GM23338 (cell line): Measurements from ENCODE around the gene CBS.

Experiments used
- CREB1 ChIP-seq: fragments of 250-450 bp; sonication (Bioruptor Pico); IDR thresholded peaks from 2 replicates; pipeline ENCODE4 v1.5.0; 2020; ENCODE audit warnings: low read depth, mild to moderate bottlenecking, moderate library complexity
- CTCF ChIP-seq, 2 experiments: fragments of 200-600 bp in 1 of 2; sonication (generic) in 1 of 2; conservative IDR thresholded peaks; 2 replicates each; pipeline versions ENCODE4 v1.5.1 to v1.6.1; 2016 to 2017; ENCODE audit warnings: antibody characterized with exemption in 2 of 2, low read depth in 2 of 2, mild to moderate bottlenecking in 2 of 2, moderate library complexity in 1 of 2
- ETS1 ChIP-seq: IDR thresholded peaks from 2 replicates; pipeline ENCODE4 v1.6.1; 2016; ENCODE audit warnings: antibody characterized with exemption
- EZH2 ChIP-seq: fragments of 200-600 bp; sonication (generic); IDR thresholded peaks from one replicate; pipeline ENCODE4 v1.8.0; 2017; ENCODE audit warnings: antibody characterized with exemption, mild to moderate bottlenecking, low read depth; ENCODE audit not compliant: unreplicated experiment
- EZH2phosphoT487 ChIP-seq: fragments of 200-600 bp; sonication (generic); IDR thresholded peaks from one replicate; pipeline ENCODE4 v1.8.1; 2018; ENCODE audit warnings: antibody characterized with exemption; ENCODE audit not compliant: unreplicated experiment
- JUNB ChIP-seq: IDR thresholded peaks from one replicate; pipeline ENCODE4 v1.6.1; 2016; ENCODE audit warnings: antibody characterized with exemption; ENCODE audit not compliant: unreplicated experiment
- NANOG ChIP-seq: IDR thresholded peaks from 2 replicates; pipeline ENCODE4 v1.6.1; 2016; ENCODE audit warnings: antibody characterized with exemption, borderline replicate concordance
- POLR2AphosphoS5 ChIP-seq: IDR thresholded peaks from 2 replicates; pipeline ENCODE4 v1.6.1; 2016; ENCODE audit warnings: antibody characterized with exemption, low read depth
- REST ChIP-seq: IDR thresholded peaks from one replicate; pipeline ENCODE4 v1.6.1; 2018; ENCODE audit warnings: antibody characterized with exemption; ENCODE audit not compliant: unreplicated experiment
- STAT1 ChIP-seq: IDR thresholded peaks from one replicate; pipeline ENCODE4 v1.6.1; 2016; ENCODE audit warnings: antibody characterized with exemption; ENCODE audit not compliant: unreplicated experiment
- ZNF114 ChIP-seq: fragments of 250-450 bp; sonication (Bioruptor Pico); IDR thresholded peaks from 2 replicates; pipeline ENCODE4 v1.5.0; 2020; ENCODE audit warnings: mild to moderate bottlenecking, moderate library complexity
- ZNF462 ChIP-seq: fragments of 250-450 bp; sonication (Bioruptor Pico); IDR thresholded peaks from 2 replicates; pipeline ENCODE4 v1.5.0; 2020; ENCODE audit warnings: mild to moderate bottlenecking, moderate library complexity

- no peak for TF ChIP-seq CTCF (conservative IDR thresholded peaks at IDR 0.05; ENCODE audit: low read depth in 2 of 2)
- no peak for TF ChIP-seq NANOG
- TF ChIP-seq POLR2AphosphoS5 = no peak
- TF ChIP-seq EZH2 = no peak
- TF ChIP-seq CREB1 (CRISPR knock-in tag) = no peak
- TF ChIP-seq JUNB = no peak
- no peak for TF ChIP-seq ZNF114 (CRISPR knock-in tag)
- TF ChIP-seq ETS1 = no peak
- no peak for TF ChIP-seq EZH2phosphoT487
- no peak for TF ChIP-seq STAT1
- TF ChIP-seq REST = no peak
- no peak for TF ChIP-seq ZNF462 (CRISPR knock-in tag)
Observed at GRCh38 chr21:43020177-43020576, 55.5 kb downstream of the CBS start.
